Measurements from ENCODE around the gene ANKRD40. TPM values are rescaled to one million over a fixed set of nuclear protein-coding genes. Genes with fewer than 3 reads are reported as not detected.
A peak's percentile ranks its signal among the peaks of the same experiment; 100 is the strongest.

Gene ANKRD40
- total and polyA plus RNA-seq, 3 donors from 2014 or later = 24.3 to 31.7 (median 24.7) TPM

GRCh38 chr17:50686494-50687199, 21.1 kb downstream of the ANKRD40 start:
- Histone ChIP-seq H3K9me3 (no peaks in the 10 kb centered on the region), H3K36me3 (ENCODE audit: low read depth, missing control alignments) (no peaks in the 10 kb centered on the region), H3K27ac (peak overlapping the region; percentile 57 to 84), H3K27me3 (no peaks in the 10 kb centered on the region), H3K4me1 (peaks cover 38% of the 10 kb centered on the region), H3K4me3 (no peak overlapping the region)
- WGBS, 2 donors = 22 to 33% methylated on average over 10 to 14 of the region's 14 CpGs
- intact Hi-C loops (cut with DNase I; ENCODE audit: low total_unique reads) = loop anchor here (10.0 kb wide), 1 partner anchor 52 kb away; the partner anchor contains the start of gene ABCC3
- peak; percentile 87 for DNase-seq
- TF ChIP-seq POLR2A (IDR thresholded peaks at IDR 0.05) (no peak), CTCF (IDR thresholded peaks at IDR 0.05) (no peak)

DNA sequence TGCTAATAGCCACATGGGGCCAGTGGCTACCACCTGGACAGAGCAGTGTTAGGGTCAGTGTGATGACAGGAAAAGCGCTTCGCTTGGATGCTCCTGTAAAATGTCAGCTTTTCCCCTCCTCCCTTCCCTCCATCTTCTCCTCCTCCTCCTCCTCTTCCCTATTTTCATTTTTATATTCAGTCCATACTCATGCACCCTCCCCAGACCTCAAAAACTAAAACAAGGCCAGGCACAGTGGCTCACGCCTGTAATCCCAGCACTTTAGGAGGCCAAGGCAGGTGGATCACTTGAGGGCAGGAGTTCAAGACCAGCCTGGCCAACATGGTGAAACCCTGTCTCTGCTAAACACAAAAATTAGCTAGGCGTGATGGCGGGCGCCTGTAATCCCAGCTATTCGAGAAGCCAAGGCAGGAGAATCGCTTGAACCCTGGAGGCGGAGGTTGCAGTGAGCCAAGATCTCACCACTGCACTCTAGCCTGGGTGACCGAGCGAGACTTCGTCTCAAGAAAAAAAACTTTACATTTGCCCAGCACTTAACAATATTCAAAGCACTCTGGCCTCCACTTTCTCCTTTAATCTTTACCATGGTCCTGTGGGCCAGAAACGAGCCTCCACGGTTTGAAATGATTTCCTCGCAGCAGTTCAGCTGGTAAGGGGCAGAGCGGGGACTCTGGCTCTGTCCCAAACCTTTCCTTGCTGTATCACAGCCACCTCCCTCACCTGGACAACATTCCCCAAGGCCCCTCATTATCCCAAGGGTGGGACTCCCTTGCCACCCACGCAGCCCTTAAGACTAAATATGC, 21.8 kb downstream of the ANKRD40 start:
- Histone ChIP-seq H3K36me3 (ENCODE audit: low read depth, missing control alignments) (no peaks in the 10 kb centered on the region), H3K9me3 (no peaks in the 10 kb centered on the region), H3K27ac (peak overlapping the region; percentile 57 to 84), H3K4me1 (peaks cover 38% of the 10 kb centered on the region), H3K4me3 (no peak overlapping the region), H3K27me3 (no peaks in the 10 kb centered on the region)
- no peak for DNase-seq
- no peak for TF ChIP-seq CTCF (IDR thresholded peaks at IDR 0.05)
- no peak for TF ChIP-seq POLR2A (IDR thresholded peaks at IDR 0.05)
- WGBS, 2 donors = 76 to 81% methylated on average over 17 of the region's 17 CpGs
- intact Hi-C loops (cut with DNase I; ENCODE audit: low total_unique reads) = loop anchor here (10.0 kb wide), 1 partner anchor 51 kb away; the partner anchor contains the start of gene ABCC3

GRCh38 chr17:50685334-50685665, 22.4 kb downstream of the ANKRD40 start:
- no peak overlapping the region for H3K27ac ChIP-seq
- no peak overlapping the region for H3K4me3 ChIP-seq

GRCh38 chr17:50684612-50685333, 22.9 kb downstream of the ANKRD40 start:
- H3K4me1 ChIP-seq = peaks cover 27% of the 10 kb centered on the region
- no peak overlapping the region for H3K27ac ChIP-seq
- intact Hi-C loops (cut with DNase I; ENCODE audit: low total_unique reads) = loop anchor here (10.0 kb wide), 1 partner anchor 50 kb away; the partner anchor contains the start of gene ABCC3
- H3K27me3 ChIP-seq = no peaks in the 10 kb centered on the region
- H3K4me3 ChIP-seq = no peak overlapping the region
- no peaks in the 10 kb centered on the region for H3K36me3 ChIP-seq (ENCODE audit: low read depth, missing control alignments)
- no peaks in the 10 kb centered on the region for H3K9me3 ChIP-seq
- TF ChIP-seq CTCF (IDR thresholded peaks at IDR 0.05) (no peak), POLR2A (IDR thresholded peaks at IDR 0.05) (no peak)
- WGBS, 2 donors = 85 to 87% methylated on average over 15 of the region's 15 CpGs
- no peak for DNase-seq

More at GRCh38 chr17:50685334-50685665, 22.4 kb downstream of the ANKRD40 start:
- peaks cover 32% of the 10 kb centered on the region for H3K4me1 ChIP-seq
- WGBS, 2 donors = 92 to 96% methylated on average over 1 of the region's 1 CpG
- TF ChIP-seq CTCF (IDR thresholded peaks at IDR 0.05) = no peak
- TF ChIP-seq POLR2A (IDR thresholded peaks at IDR 0.05) = no peak
- H3K36me3 ChIP-seq (ENCODE audit: low read depth, missing control alignments) = no peaks in the 10 kb centered on the region
- no peaks in the 10 kb centered on the region for H3K27me3 ChIP-seq
- H3K9me3 ChIP-seq = no peaks in the 10 kb centered on the region
- DNase-seq = no peak
- intact Hi-C loops (cut with DNase I; ENCODE audit: low total_unique reads) = loop anchor here (10.0 kb wide), 1 partner anchor 50 kb away; the partner anchor contains the start of gene ABCC3
